ENCODE data around the gene MAP2. TPM values are rescaled to one million over a fixed set of nuclear protein-coding genes. Genes with fewer than 3 reads are reported as not detected.

MAP2 gene
- total RNA-seq, 1 experiment from 2014 or later, result 2.1 TPM

DNA sequence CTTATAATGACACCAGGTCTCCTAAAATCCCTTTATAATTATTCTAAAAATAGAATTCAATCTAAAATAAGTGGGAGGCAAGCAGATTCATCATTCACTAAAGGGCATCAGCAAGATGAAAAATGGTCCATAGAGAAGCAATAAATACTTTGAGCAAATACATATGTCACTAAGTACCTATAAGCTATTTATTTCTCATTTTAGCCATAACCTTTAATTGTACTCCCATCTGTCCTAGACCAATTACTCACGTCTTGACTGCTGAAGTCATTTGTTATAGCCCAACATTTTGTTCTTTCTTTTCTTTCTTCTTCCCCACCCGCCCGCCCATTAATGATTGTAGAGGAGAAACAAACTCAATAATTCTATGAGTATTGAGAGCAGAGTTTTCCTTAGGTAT, 105.7 kb downstream of the MAP2 start:
- DNase-seq (ENCODE audit: low spot score), result no peak

- no peak for DNase-seq (ENCODE audit: low spot score)
Measured at GRCh38 chr2:209532321-209532720, 108.5 kb downstream of the MAP2 start.

- no peak for DNase-seq (ENCODE audit: low spot score)
Measured at GRCh38 chr2:209533391-209533790, 109.5 kb downstream of the MAP2 start.

- DNase-seq (ENCODE audit: low spot score), result no peak
Measured at GRCh38 chr2:209534228-209534627, 110.4 kb downstream of the MAP2 start.

GRCh38 chr2:209536363-209536762, 112.5 kb downstream of the MAP2 start:
- DNase-seq (ENCODE audit: low spot score), result no peak

- DNase-seq (ENCODE audit: low spot score), result no peak
Measured at GRCh38 chr2:209547726-209548125, 123.9 kb downstream of the MAP2 start.

DNA sequence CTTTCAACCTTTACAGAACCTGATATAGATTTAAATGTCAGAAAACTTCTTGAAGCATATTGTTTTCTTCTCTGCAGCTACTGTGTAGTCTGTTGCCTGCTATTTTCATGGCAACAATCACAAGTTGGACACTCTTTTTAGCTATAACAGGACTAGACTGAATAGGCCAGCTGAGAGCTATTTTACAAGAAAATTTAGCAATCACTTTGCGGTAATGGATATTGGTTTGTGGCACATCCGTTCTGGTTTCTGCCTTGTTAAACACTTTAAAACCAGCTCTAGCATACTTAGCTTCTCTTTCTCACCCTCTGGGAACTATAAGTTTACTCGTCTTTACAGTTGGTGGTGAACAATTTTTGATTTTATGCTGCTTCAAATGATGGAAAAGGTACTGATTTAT, 125.7 kb downstream of the MAP2 start:
- DNase-seq (ENCODE audit: low spot score), result no peak

- DNase-seq (ENCODE audit: low spot score), result no peak
Measured at GRCh38 chr2:209553913-209554312, 130.1 kb downstream of the MAP2 start.

DNA sequence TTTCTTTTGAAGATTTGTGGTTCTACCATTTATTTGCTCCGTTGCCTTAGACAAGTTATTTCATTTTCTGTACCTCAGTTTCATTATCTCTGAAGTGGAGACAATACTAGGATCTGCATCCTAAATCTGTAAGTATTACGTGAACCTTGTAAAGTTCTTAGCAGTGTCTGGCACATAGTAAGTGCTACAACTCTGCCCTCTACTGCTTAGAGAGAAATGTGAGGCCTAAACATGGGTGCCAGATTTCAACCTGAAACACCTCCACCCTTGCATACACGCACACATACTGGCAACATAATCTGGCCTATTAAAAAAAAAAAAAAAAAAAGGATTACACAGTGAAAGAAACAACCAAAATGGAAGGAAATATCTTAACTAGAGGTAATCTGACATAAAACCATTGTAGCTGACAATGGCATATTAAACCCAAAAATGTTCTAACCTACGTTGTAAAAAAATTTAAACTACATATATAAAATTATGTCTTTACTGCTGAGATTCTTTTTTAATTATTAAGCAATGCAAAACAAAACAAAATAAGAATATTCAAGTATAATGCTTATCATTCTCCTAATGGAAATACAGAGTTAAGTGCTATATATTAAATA, 132.6 kb downstream of the MAP2 start:
- DNase-seq (ENCODE audit: low spot score), result peak; percentile 59

DNA sequence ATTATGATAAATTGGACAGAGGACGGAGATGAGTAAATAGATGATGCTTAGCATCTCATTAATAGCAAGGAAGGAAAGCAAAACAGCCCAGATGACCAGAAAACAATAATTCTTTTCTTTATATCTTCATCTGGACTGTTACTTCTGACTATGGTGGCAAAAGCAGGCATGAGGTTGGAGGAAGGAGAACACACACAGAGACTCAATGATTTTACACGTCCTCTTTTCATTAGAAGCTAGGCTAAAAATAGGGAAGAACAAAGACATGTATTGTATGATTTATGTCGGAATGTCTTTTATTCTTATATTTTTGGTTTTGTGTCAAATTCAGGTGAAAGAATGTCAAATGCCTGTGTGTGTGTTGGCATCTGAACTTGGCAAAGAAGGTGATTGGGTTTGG, 137.1 kb downstream of the MAP2 start:
- no peak for DNase-seq (ENCODE audit: low spot score)

DNA sequence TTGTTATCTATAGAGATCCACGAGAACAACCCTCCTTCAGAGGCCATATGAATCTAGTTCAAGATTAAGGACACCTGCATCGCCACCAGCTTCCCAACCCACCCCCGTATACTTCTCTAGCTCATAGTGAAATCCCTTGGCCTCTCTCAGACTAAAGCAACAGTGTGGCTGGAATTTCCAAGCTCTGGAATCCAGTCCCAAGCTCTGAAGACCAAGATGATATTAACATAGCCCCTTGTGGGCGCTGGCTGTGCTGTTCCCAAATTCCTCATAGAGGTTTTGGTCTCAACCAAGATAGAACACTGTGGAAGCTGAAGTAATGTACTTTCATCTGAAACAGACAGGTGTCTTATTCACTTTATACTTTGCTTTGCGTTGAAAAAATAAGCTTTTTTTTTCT, 139.6 kb downstream of the MAP2 start:
- no peak for DNase-seq (ENCODE audit: low spot score)

- no peak for DNase-seq (ENCODE audit: low spot score)
Measured at GRCh38 chr2:209564816-209565215, 141.0 kb downstream of the MAP2 start.

DNA sequence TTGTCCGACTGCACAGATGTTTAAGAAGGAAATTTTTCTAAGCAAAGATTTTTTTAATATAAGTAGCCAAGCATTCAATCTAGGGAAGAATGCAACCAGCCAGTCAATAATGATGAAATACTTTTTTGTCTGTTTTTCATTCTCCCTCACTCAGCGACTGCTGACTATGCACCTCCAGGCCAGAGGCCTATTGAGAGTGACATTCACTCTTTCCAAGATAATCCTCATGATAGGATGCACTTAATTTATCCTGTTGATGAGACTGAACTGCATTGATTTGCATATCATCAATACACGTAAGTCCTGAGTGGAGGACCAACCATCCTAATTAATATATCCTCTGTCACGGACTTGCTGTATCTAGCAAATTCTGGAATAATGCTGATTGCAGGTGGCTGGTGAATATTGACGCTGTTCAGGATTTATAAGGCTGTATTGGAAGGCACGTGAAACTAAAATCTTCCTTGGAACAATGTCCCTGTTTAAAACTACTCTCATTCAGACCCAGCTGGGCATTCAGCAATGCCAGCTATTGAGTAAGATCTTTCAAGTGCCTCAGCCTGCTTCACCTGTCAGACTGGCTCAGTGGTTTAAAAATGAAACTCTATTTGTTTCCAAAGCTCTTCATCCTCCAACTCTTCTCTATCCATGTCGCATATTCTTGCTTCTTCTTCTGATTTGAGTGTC, 142.2 kb downstream of the MAP2 start:
- DNase-seq (ENCODE audit: low spot score), result no peak

DNA sequence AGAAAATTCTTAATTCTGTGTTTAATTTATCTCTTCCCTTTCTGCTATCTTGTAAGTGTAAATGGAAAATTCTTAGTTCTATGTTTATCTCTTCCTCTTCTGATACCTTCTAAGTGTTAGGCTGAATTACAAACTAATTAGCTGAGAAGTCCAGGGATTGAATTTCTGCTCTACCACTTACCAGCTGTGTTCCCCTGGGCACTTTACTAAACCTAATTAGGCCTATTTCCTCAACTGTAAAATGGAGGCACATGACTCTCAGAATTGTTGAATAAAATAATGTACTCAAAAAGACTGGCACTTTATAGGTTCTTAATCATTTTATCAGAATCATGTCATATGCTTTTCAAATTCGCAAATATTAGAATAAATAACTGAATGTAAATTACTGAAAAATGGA, 146.3 kb downstream of the MAP2 start:
- no peak for DNase-seq (ENCODE audit: low spot score)

GRCh38 chr2:209574515-209574914, 150.7 kb downstream of the MAP2 start:
- DNase-seq (ENCODE audit: low spot score), result no peak

GRCh38 chr2:209577376-209578357, 153.8 kb downstream of the MAP2 start:
- DNase-seq (ENCODE audit: low spot score), result peak; percentile 26

GRCh38 chr2:209578394-209579001, 154.7 kb downstream of the MAP2 start:
- DNase-seq (ENCODE audit: low spot score), result no peak

DNA sequence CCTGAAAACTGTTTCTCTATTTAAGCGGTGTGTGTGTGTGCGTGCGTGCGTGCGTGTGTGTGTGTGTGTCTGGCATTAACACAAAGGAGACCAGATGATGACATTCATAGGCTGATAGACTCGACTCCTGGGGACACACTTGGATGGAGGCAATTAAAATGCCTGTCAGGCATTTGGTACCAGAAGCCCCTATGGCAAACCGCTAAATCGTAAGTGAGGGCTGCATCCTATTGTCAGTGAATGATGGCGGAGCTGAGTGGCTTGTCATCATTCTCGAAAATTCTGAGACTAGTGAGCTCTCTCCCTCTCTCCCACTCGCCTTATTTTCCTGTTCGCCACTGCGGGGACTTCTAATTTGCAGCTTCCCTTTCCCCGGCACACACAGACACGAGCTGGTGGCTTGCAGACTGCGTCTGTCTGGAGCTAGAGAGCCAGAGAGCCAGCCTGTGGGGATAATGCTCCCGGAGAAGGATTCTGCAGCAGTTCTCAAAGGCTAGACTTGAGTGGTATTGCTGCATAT, 155.4 kb downstream of the MAP2 start:
- DNase-seq (ENCODE audit: low spot score), result peak; percentile 4

DNA sequence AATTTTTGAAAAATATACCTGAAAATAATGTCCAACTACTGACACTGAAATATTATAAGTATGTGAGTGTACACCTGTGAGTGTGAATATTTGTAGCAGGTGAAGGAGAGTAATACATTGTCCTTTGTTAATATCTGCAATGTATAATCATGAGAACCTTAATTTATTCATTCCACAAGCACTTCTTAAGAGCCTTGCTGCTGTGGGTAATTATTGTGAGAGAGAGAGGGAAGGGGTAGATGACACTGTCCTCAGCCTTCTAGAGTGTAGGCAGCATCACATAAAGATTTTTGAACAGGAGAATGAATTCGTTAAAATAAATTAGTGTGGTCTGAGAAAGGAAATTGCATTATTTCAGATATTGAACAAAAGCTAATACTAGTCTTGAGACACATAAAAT, 157.2 kb downstream of the MAP2 start:
- DNase-seq (ENCODE audit: low spot score), result no peak

- no peak for DNase-seq (ENCODE audit: low spot score)
Measured at GRCh38 chr2:209582281-209582680, 158.4 kb downstream of the MAP2 start.

DNA sequence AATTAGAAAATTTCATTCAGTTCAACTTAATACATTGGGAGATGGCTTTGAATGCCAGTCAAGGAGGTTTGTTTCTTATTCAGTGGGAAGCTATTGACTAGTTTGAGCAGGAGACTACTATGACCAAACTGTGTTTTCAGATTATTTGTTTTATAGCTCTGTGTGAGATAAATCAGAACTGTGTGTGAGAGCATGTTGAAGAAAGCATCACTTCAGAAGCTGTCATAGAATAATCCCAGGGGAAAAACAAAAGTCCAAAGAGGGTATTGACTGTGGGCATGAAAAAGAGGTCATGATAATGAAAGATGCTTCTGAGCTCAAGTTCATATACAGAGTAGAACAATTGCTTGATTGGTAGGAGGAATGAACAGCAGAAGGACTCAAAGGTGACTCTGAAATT, 160.6 kb downstream of the MAP2 start:
- no peak for DNase-seq (ENCODE audit: low spot score)

- no peak for DNase-seq (ENCODE audit: low spot score)
Measured at GRCh38 chr2:209584915-209585314, 161.1 kb downstream of the MAP2 start.
